H1 (cell line): ENCODE measurements around the gene UGT1A3. TPM values are rescaled to one million over a fixed set of nuclear protein-coding genes. Genes with fewer than 3 reads are reported as not detected.

Experiments used
- CTCF ChIA-PET: fragments of 300-600 bp; sonication (Branson Sonifier 250); formaldehyde crosslinking; loops from one replicate; lab custom pipeline; 2021; ENCODE audit not compliant: partially characterized antibody; lab: Charles Lee
- POLR2A ChIA-PET: fragments of 300-600 bp; sonication (Branson Sonifier 250); formaldehyde crosslinking; loops from one replicate; lab custom pipeline; 2021; ENCODE audit warnings: inconsistent platforms; ENCODE audit not compliant: partially characterized antibody; lab: Charles Lee
- DNase-seq, 2 experiments: peaks; one replicate each; pipeline versions ENCODE4 v3.0.0 to v3.0.0-alpha.2; 2010 to 2022; ENCODE audit warnings: low spot score in 2 of 2, low read depth in 1 of 2, mixed read lengths in 1 of 2
- FAIRE-seq: peaks from 2 replicates; lab custom pipeline; 2011; peaks lifted over from hg19 to GRCh38; lab: Jason Lieb, UNC
- H2AFZ ChIP-seq: 2 replicates; pipeline ENCODE4 v1.8.1; 2012; ENCODE audit warnings: low read length, inconsistent platforms
- H2AK5ac ChIP-seq: 2 replicates; pipeline ENCODE4 v1.6.1; 2013; ENCODE audit warnings: low read depth, low read length
- H2BK120ac ChIP-seq: replicated peaks from 2 replicates; pipeline ENCODE3; 2013; ENCODE audit warnings: low read depth, low read length, inconsistent platforms
- H2BK12ac ChIP-seq: 2 replicates; pipeline ENCODE4 v1.6.1; 2013; ENCODE audit warnings: low read depth, low read length
- H2BK15ac ChIP-seq: 2 replicates; pipeline ENCODE4 v1.6.1; 2013; ENCODE audit warnings: low read length
- H2BK20ac ChIP-seq: 2 replicates; pipeline ENCODE4 v1.6.1; 2013; ENCODE audit warnings: low read length
- H2BK5ac ChIP-seq: 2 replicates; pipeline ENCODE4 v1.6.1; 2013; ENCODE audit warnings: low read depth, low read length
- H3K14ac ChIP-seq: 2 replicates; pipeline ENCODE4 v1.6.1; 2013; ENCODE audit warnings: inconsistent platforms; ENCODE audit not compliant: insufficient read length
- H3K18ac ChIP-seq: 2 replicates; pipeline ENCODE4 v1.6.1; 2013; ENCODE audit warnings: low read length; ENCODE audit errors: extremely low read depth
- H3K23ac ChIP-seq: 2 replicates; pipeline ENCODE4 v1.6.1; 2013; ENCODE audit warnings: inconsistent platforms; ENCODE audit not compliant: insufficient read length
- H3K23me2 ChIP-seq: 2 replicates; pipeline ENCODE4 v1.6.1; 2013; ENCODE audit warnings: low read depth, low read length
- H3K27ac ChIP-seq: 2 replicates; pipeline ENCODE4 v1.6.1; 2011; ENCODE audit warnings: low read depth, low read length, inconsistent platforms
- H3K27me3 ChIP-seq, 4 experiments: replicated peaks in 1 of 4; 1 replicate in 1 of 4; 2 replicates in 3 of 4; pipeline versions ENCODE4 v1.6.1 to v1.8.1; 2011 to 2013; ENCODE audit warnings: low read length in 3 of 4, mild to moderate bottlenecking in 3 of 4, inconsistent platforms in 2 of 4, mixed read lengths in 2 of 4, moderate library complexity in 1 of 4; ENCODE audit not compliant: control insufficient read depth in 3 of 4, insufficient read depth in 3 of 4; ENCODE audit errors: extremely low read depth in 1 of 4
- H3K36me3 ChIP-seq, 4 experiments: 2 replicates each; pipeline versions ENCODE4 v1.6.1 to v1.8.1; 2011 to 2013; ENCODE audit warnings: mild to moderate bottlenecking in 4 of 4, low read length in 3 of 4, moderate library complexity in 2 of 4, control low read depth in 1 of 4, inconsistent platforms in 1 of 4; ENCODE audit not compliant: insufficient read depth in 4 of 4, control insufficient read depth in 2 of 4
- H3K4ac ChIP-seq: replicated peaks from 2 replicates; pipeline ENCODE3; 2013; ENCODE audit warnings: low read length, low read depth, mixed read lengths, inconsistent platforms; ENCODE audit not compliant: insufficient read length
- H3K4me1 ChIP-seq, 4 experiments: replicated peaks in 1 of 4; 1 replicate in 1 of 4; 2 replicates in 3 of 4; pipeline versions ENCODE4 v1.6.1 to v1.8.1; 2011 to 2013; ENCODE audit warnings: low read length in 3 of 4, inconsistent platforms in 2 of 4, mixed read lengths in 1 of 4; ENCODE audit not compliant: insufficient read depth in 4 of 4, control insufficient read depth in 3 of 4
- H3K4me2 ChIP-seq, 2 experiments: 2 replicates each; pipeline versions ENCODE4 v1.6.1 to v1.8.1; 2011 to 2013; ENCODE audit warnings: low read depth in 2 of 2, low read length in 2 of 2, control low read depth in 1 of 2, inconsistent platforms in 1 of 2, mild to moderate bottlenecking in 1 of 2; ENCODE audit not compliant: insufficient read depth in 1 of 2
- H3K4me3 ChIP-seq, 4 experiments: fragments of 200-600, 300-600 bp in 1 of 4; sonication (generic), shearing (Covaris generic), sonication (Bioruptor Twin) in 1 of 4; 2 replicates each; pipeline versions ENCODE4 v1.5.1 to v1.8.1; 2011 to 2016; ENCODE audit warnings: low read length in 4 of 4, low read depth in 3 of 4, control low read depth in 2 of 4, inconsistent platforms in 2 of 4, mild to moderate bottlenecking in 2 of 4, mixed read lengths in 1 of 4, moderate library complexity in 1 of 4; ENCODE audit not compliant: insufficient read depth in 2 of 4; ENCODE audit errors: extremely low read depth in 1 of 4
- H3K56ac ChIP-seq: replicated peaks from 2 replicates; pipeline ENCODE3; 2013; ENCODE audit warnings: low read depth, mild to moderate bottlenecking, mixed read lengths, low read length, inconsistent platforms; ENCODE audit not compliant: insufficient read length
- H3K79me1 ChIP-seq: 2 replicates; pipeline ENCODE4 v1.6.1; 2013; ENCODE audit warnings: low read depth, low read length, control low read depth
- H3K79me2 ChIP-seq, 2 experiments: 2 replicates each; pipeline versions ENCODE4 v1.6.1 to v1.8.1; 2012 to 2013; ENCODE audit warnings: low read length in 2 of 2, mild to moderate bottlenecking in 2 of 2, inconsistent platforms in 1 of 2; ENCODE audit not compliant: insufficient read depth in 2 of 2, control insufficient read depth in 1 of 2
- H3K9ac ChIP-seq, 4 experiments: replicated peaks in 1 of 4; 1 replicate in 1 of 4; 2 replicates in 3 of 4; pipeline versions ENCODE4 v1.6.1 to v1.8.1; 2011 to 2013; ENCODE audit warnings: low read depth in 3 of 4, low read length in 3 of 4, control low read depth in 2 of 4, mild to moderate bottlenecking in 2 of 4, moderate library complexity in 2 of 4, inconsistent platforms in 1 of 4; ENCODE audit errors: extremely low read depth in 1 of 4
- H3K9me3 ChIP-seq, 2 experiments: 2 replicates each; pipeline versions ENCODE4 v1.6.1 to v1.8.1; 2012 to 2013; ENCODE audit warnings: mild to moderate bottlenecking in 2 of 2, moderate library complexity in 2 of 2, control low read depth in 1 of 2, inconsistent platforms in 1 of 2, low read depth in 1 of 2, low read length in 1 of 2, mixed read lengths in 1 of 2; ENCODE audit not compliant: insufficient read depth in 2 of 2
- H4K20me1 ChIP-seq, 2 experiments: replicated peaks in 1 of 2; 2 replicates each; pipeline versions ENCODE3 to v1.8.1; 2011 to 2013; ENCODE audit warnings: inconsistent platforms in 2 of 2, low read length in 2 of 2, mild to moderate bottlenecking in 1 of 2; ENCODE audit not compliant: insufficient read depth in 2 of 2, control insufficient read depth in 1 of 2
- H4K5ac ChIP-seq: 2 replicates; pipeline ENCODE4 v1.6.1; 2013; ENCODE audit warnings: low read length, low read depth, mixed read lengths, inconsistent platforms; ENCODE audit not compliant: insufficient read length
- H4K8ac ChIP-seq: 2 replicates; pipeline ENCODE4 v1.8.0; 2013; ENCODE audit warnings: mild to moderate bottlenecking, moderate library complexity, low read length, inconsistent platforms; ENCODE audit not compliant: insufficient read depth; ENCODE audit errors: extremely low read depth
- H4K91ac ChIP-seq: replicated peaks from 2 replicates; pipeline ENCODE3; 2013; ENCODE audit warnings: low read length, mixed read lengths, inconsistent platforms; ENCODE audit not compliant: insufficient read length
- CEBPB ChIP-seq: IDR thresholded peaks from 2 replicates; pipeline ENCODE4 v1.6.1; 2012; ENCODE audit warnings: low read depth, low read length
- E2F6 ChIP-seq: IDR thresholded peaks from 2 replicates; pipeline ENCODE4 v1.6.1; 2012; ENCODE audit warnings: inconsistent platforms
- GABPA ChIP-seq: IDR thresholded peaks from 2 replicates; pipeline ENCODE4 v1.6.1; 2011; ENCODE audit warnings: mild to moderate bottlenecking, low read length, moderate library complexity, borderline replicate concordance; ENCODE audit not compliant: insufficient read depth
- POLR2AphosphoS5 ChIP-seq: IDR thresholded peaks from 2 replicates; pipeline ENCODE4 v1.6.1; 2011; ENCODE audit warnings: low read depth, low read length
- SIRT6 ChIP-seq: IDR thresholded peaks from one replicate; pipeline ENCODE4 v1.7.1; 2012; ENCODE audit warnings: low read length, inconsistent platforms
- TAF7 ChIP-seq: optimal IDR thresholded peaks from 2 replicates; pipeline ENCODE3; 2011; ENCODE audit warnings: low read depth, mild to moderate bottlenecking, inconsistent platforms, low read length, moderate library complexity, borderline replicate concordance
- WGBS, 2 experiments: shearing (Covaris generic) in 1 of 2; methylation state at CpG; one replicate each; pipeline versions ENCODE4 v1.1.6 to v1.1.7; 2013 to 2015; ENCODE audit warnings: low lambda C conversion rate in 2 of 2, mixed read lengths in 2 of 2, inconsistent platforms in 1 of 2, low coverage in 1 of 2, missing lambda C conversion rate in 1 of 2; ENCODE audit not compliant: insufficient replicate concordance in 2 of 2, insufficient coverage in 1 of 2, insufficient read length in 1 of 2; ENCODE audit errors: extremely low coverage in 1 of 2, missing lambda C conversion rate in 1 of 2; 5-methylcytosine and 5-hydroxymethylcytosine counted together
- polyA plus RNA-seq, 7 experiments: library from polyadenylated mRNA; depleted of rRNA in 3 of 7; stranded (reverse) in 5 of 7; unstranded in 2 of 7; fragments of >200 nt in 5 of 7; fragments of 200-250 nt in 2 of 7; gene quantifications; 1 replicate in 5 of 7; 2 replicates in 1 of 7; 4 replicates in 1 of 7; pipeline versions ENCODE4 v1.2.1 to v1.2.3, GENCODE V29; 2011 to 2013; ENCODE audit warnings: missing spikeins in 2 of 7, mixed read lengths in 2 of 7
- total RNA-seq: library from RNA; stranded (reverse); fragmentation: NEBNext Ultra II Directional; extraction: Animal tissue kit (Norgen Biotek cat#: 25700); gene quantifications from 2 replicates; pipeline ENCODE4 v1.2.1, GENCODE V29; 2021

The UGT1A3 gene
- total and polyA plus RNA-seq, 2 of the 8 experiments (the other 6 are each of a cell fraction or from before 2014, with no cell fraction given): not detected

GRCh38 chr2:233778030-233778429 is 49.2 kb downstream of the UGT1A3 start, which contains the start of gene MROH2A:
Gene MROH2A (plus strand): TSS chr2:233778330. CDS start chr2:233779359, 1,029 bp downstream.
- peaks cover 9 to 13% of the 10 kb centered on the region in 2 experiments; a peak in 3 of 4 replicates for H3K9me3 ChIP-seq
- H3K27ac ChIP-seq: no peak within 1 kb of the TSS
- H3K79me2 ChIP-seq: no peaks in the 10 kb centered on the region
- no peak within 1 kb of the TSS for H2BK20ac ChIP-seq
- H3K36me3 ChIP-seq: no peaks in the 10 kb centered on the region
- H3K4me3 ChIP-seq: no peak within 1 kb of the TSS
- no peak within 1 kb of the TSS for H2BK12ac ChIP-seq
- WGBS, 2 experiments: 100% methylated on average over 2 of the region's 2 CpGs; no CpG with 5 or more reads in 1 of the 2 experiments
- H4K91ac ChIP-seq: no peak within 1 kb of the TSS
- TF ChIP-seq E2F6 (no peak), POLR2AphosphoS5 (no peak), GABPA (no peak), SIRT6 (no peak), TAF7 (no peak), CEBPB (no peak)
- no peak within 1 kb of the TSS for H3K4me2 ChIP-seq
- no peaks in the 10 kb centered on the region for H3K27me3 ChIP-seq
- no peak within 1 kb of the TSS for H3K18ac ChIP-seq
- H3K9ac ChIP-seq: no peak within 1 kb of the TSS
- H4K20me1 ChIP-seq: no peaks in the 10 kb centered on the region
- no peaks in the 10 kb centered on the region for H3K4me1 ChIP-seq
- H3K56ac ChIP-seq: no peak within 1 kb of the TSS
- H2AK5ac ChIP-seq: no peak within 1 kb of the TSS
- no peak within 1 kb of the TSS for H4K8ac ChIP-seq
- H2BK5ac ChIP-seq: no peak within 1 kb of the TSS
- no peak within 1 kb of the TSS for H2BK15ac ChIP-seq
- no peak within 1 kb of the TSS for H3K14ac ChIP-seq
- no peaks in the 10 kb centered on the region for H3K79me1 ChIP-seq
- FAIRE-seq: no peak
- no peaks in the 10 kb centered on the region; the same call in 1 of the 2 replicates for H3K23me2 ChIP-seq
- H3K4ac ChIP-seq: no peak within 1 kb of the TSS
- ChIA-PET POLR2A (interaction anchor here (1.0 kb wide), 1 partner anchor 10 kb away, joined by 3 read pairs; no protein-coding TSS in a partner anchor), CTCF (no interaction called here)
- no peak within 1 kb of the TSS for H4K5ac ChIP-seq
- H3K23ac ChIP-seq: no peak within 1 kb of the TSS
- no peak within 1 kb of the TSS for H2BK120ac ChIP-seq
- no peak within 1 kb of the TSS for H2AFZ ChIP-seq
- no peak for DNase-seq
